ENCODE data around the gene SPECC1. TPM values are rescaled to one million over a fixed set of nuclear protein-coding genes. Genes with fewer than 3 reads are reported as not detected.

Gene SPECC1
- total and polyA plus RNA-seq, 2 of the 4 experiments (the other 2 are of a cell fraction), result 16.9 to 26.2 TPM

DNA sequence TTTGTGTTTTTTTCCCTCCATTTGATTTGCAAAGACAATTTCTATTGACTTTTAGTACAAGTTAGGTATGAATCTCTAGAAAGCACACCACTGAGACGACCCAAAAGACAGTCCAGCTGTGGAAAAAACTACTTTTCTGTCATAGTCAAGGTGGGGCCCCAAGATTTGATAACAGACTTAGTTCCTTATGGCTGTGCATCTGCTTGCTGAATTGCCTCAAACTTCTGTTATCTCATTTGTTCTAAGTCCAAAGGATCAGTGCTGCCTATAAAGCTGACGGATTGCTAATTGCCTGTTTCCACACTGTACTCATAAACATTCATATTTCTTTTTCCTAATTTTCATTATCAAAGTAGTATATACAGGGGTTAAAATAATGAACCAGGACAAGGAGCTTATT is 180.8 kb downstream of the SPECC1 start:
- Histone ChIP-seq H3K9ac (ENCODE audit: low read depth, low read length) (0 out of 2 replicates have a peak overlapping the region, but pooled peaks have one; percentile 14), H3K23ac (ENCODE audit: low read depth, low read length) (no peak overlapping the region), H3K4me2 (ENCODE audit: low read depth, low read length) (no peak overlapping the region), H3K27ac (ENCODE audit: insufficient read depth, low read length) (no peak overlapping the region; the same call in 1 of the 2 replicates), H3K4me1 (ENCODE audit: control insufficient read depth, insufficient read depth, low read length) (peaks cover 29% of the 10 kb centered on the region), H2AFZ (replicated peaks; ENCODE audit: low read length, poor library complexity) (no peak overlapping the region), H2BK120ac (ENCODE audit: low read depth, low read length) (peak overlapping the region; percentile 65; the same call in 1 of the 2 replicates), H4K91ac (ENCODE audit: insufficient read depth, low read depth, low read length) (peak overlapping the region; percentile 45; the same call in 1 of the 2 replicates), H4K5ac (ENCODE audit: low read depth, low read length) (no peak overlapping the region), H3K79me1 (ENCODE audit: low read depth in 1 of 2, low read length in 2 of 2) (peaks cover 32 to 65% of the 10 kb centered on the region in 2 experiments), H3K4ac (ENCODE audit: low read depth, low read length) (no peak overlapping the region), H3K36me3 (ENCODE audit: control insufficient read depth, insufficient read depth, low read length) (no peaks in the 10 kb centered on the region), H4K8ac (ENCODE audit: low read depth in 2 of 2, low read length in 2 of 2) (no peak overlapping the region; a peak in 1 of 4 replicates), H2AK9ac (replicated peaks; ENCODE audit: low read depth, low read length, poor library complexity) (no peak overlapping the region), H2BK5ac (ENCODE audit: low read depth, low read length, poor library complexity, severe bottlenecking) (peak overlapping the region; percentile 53), H2AK5ac (ENCODE audit: low read depth, low read length) (peak overlapping the region; percentile 35; the same call in 1 of the 2 replicates), H3K4me3 (ENCODE audit: insufficient read depth, low read depth, low read length) (no peak overlapping the region), H3K14ac (replicated peaks; ENCODE audit: low read depth, low read length) (no peak overlapping the region), H4K20me1 (ENCODE audit: insufficient read depth, low read length) (peaks cover 10% of the 10 kb centered on the region), H3K9me3 (ENCODE audit: control insufficient read depth, insufficient read depth, low read length) (no peaks in the 10 kb centered on the region), H3K56ac (ENCODE audit: extremely low read depth, insufficient read depth, low read length) (no peak overlapping the region), H3K27me3 (ENCODE audit: control insufficient read depth, insufficient read depth, low read length) (no peaks in the 10 kb centered on the region), H2BK20ac (ENCODE audit: low read depth, low read length) (no peak overlapping the region), H3K9me1 (ENCODE audit: insufficient read depth, low read length) (peaks cover 27% of the 10 kb centered on the region), H2BK15ac (ENCODE audit: low read depth, low read length) (peak overlapping the region; percentile 62; the same call in 1 of the 3 replicates), H3K18ac (ENCODE audit: low read depth, low read length) (no peak overlapping the region)
- ATAC-seq (ENCODE audit: low read depth) (no peak), DNase-seq (no peak)
- in situ Hi-C loops (cut with MboI; ENCODE audit: low sequenced_read_pairs), result no loop called here
- no TSS peak for BruUV-seq (replicated peaks)
- no CpG with 5 or more reads among the region's 2 CpGs for WGBS, 2 experiments (ENCODE audit: extremely low coverage in 2 of 2, insufficient read length in 1 of 2)
- TF ChIP-seq MXI1 (IDR thresholded peaks at IDR 0.05; ENCODE audit: borderline replicate concordance, low read depth, low read length) (no peak), MAFK (IDR thresholded peaks at IDR 0.05; ENCODE audit: low read depth, low read length) (no peak), RCOR1 (IDR thresholded peaks at IDR 0.05; ENCODE audit: insufficient replicate concordance, low read length) (no peak), FOS (IDR thresholded peaks at IDR 0.05; ENCODE audit: low read depth, low read length) (no peak), CHD1 (IDR thresholded peaks at IDR 0.05; ENCODE audit: low read depth, low read length) (no peak), SMC3 (IDR thresholded peaks at IDR 0.05; ENCODE audit: low read depth, low read length) (no peak), MAZ (IDR thresholded peaks at IDR 0.05; ENCODE audit: borderline replicate concordance, low read depth, low read length) (no peak), BHLHE40 (IDR thresholded peaks at IDR 0.05; ENCODE audit: low read depth, low read length) (no peak)
- TF ChIP-seq, protein P1, sequence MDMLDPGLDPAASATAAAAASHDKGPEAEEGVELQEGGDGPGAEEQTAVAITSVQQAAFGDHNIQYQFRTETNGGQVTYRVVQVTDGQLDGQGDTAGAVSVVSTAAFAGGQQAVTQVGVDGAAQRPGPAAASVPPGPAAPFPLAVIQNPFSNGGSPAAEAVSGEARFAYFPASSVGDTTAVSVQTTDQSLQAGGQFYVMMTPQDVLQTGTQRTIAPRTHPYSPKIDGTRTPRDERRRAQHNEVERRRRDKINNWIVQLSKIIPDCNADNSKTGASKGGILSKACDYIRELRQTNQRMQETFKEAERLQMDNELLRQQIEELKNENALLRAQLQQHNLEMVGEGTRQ (IDR thresholded peaks at IDR 0.05; ENCODE audit: low read depth, low read length), result no peak
- TF ChIP-seq, protein P2, sequence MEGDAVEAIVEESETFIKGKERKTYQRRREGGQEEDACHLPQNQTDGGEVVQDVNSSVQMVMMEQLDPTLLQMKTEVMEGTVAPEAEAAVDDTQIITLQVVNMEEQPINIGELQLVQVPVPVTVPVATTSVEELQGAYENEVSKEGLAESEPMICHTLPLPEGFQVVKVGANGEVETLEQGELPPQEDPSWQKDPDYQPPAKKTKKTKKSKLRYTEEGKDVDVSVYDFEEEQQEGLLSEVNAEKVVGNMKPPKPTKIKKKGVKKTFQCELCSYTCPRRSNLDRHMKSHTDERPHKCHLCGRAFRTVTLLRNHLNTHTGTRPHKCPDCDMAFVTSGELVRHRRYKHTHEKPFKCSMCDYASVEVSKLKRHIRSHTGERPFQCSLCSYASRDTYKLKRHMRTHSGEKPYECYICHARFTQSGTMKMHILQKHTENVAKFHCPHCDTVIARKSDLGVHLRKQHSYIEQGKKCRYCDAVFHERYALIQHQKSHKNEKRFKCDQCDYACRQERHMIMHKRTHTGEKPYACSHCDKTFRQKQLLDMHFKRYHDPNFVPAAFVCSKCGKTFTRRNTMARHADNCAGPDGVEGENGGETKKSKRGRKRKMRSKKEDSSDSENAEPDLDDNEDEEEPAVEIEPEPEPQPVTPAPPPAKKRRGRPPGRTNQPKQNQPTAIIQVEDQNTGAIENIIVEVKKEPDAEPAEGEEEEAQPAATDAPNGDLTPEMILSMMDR (conservative IDR thresholded peaks at IDR 0.05; ENCODE audit: low read depth, low read length), result no peak
- TF ChIP-seq, protein P3, sequence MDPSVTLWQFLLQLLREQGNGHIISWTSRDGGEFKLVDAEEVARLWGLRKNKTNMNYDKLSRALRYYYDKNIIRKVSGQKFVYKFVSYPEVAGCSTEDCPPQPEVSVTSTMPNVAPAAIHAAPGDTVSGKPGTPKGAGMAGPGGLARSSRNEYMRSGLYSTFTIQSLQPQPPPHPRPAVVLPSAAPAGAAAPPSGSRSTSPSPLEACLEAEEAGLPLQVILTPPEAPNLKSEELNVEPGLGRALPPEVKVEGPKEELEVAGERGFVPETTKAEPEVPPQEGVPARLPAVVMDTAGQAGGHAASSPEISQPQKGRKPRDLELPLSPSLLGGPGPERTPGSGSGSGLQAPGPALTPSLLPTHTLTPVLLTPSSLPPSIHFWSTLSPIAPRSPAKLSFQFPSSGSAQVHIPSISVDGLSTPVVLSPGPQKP (IDR thresholded peaks at IDR 0.05; ENCODE audit: borderline replicate concordance, low read depth, low read length), result no peak
- dilution Hi-C loops (cut with HindIII; ENCODE audit: low sequenced_read_pairs, unreplicated experiment), result no loop called here
- ChIA-PET POLR2A (ENCODE audit: unreplicated experiment) (no interaction called here), CTCF (interaction anchor here (0.5 kb wide), 1 partner anchor 58 kb away, joined by 10 read pairs; no protein-coding TSS in a partner anchor)
- intact Hi-C loops (cut with micrococcal nuclease), result loop anchor here (5.0 kb wide), 1 partner anchor 48 kb away; no protein-coding TSS in a partner anchor

Measured in IMR-90 (cell line).